Neural cell (in vitro differentiated cells): Measurements from ENCODE around the gene CCDC74B. TPM values are rescaled to one million over a fixed set of nuclear protein-coding genes. Genes with fewer than 3 reads are reported as not detected.
"Not testable (repeated sequence)": the region's sequence is repeated elsewhere in the genome, so short reads cannot be mapped to it uniquely, and the experiment has no call there.

Experiments
- H2AFZ ChIP-seq: fragments of 200-600, 300-800 bp; sonication (generic), shearing (Covaris generic); 2 replicates; pipeline ENCODE4 v1.6.0; 2014; ENCODE audit warnings: low read depth, mild to moderate bottlenecking, antibody characterized with exemption, low read length, moderate library complexity
- H3F3A ChIP-seq: fragments of 200-600 bp; shearing (Covaris generic); 2 replicates; pipeline ENCODE4 v1.6.1; 2016; ENCODE audit warnings: mild to moderate bottlenecking, moderate library complexity, mixed read lengths, antibody characterized with exemption, low read length; ENCODE audit not compliant: insufficient read depth, poor library complexity, severe bottlenecking
- H3K27ac ChIP-seq: fragments of 200-600, 300-800 bp; sonication (generic), shearing (Covaris generic); 2 replicates; pipeline ENCODE4 v1.5.1; 2014; ENCODE audit warnings: mild to moderate bottlenecking, low read length, moderate library complexity
- H3K27me3 ChIP-seq: fragments of 300-800, 200-600 bp; sonication (generic), shearing (Covaris generic); 2 replicates; pipeline ENCODE4 v1.6.0; 2014; ENCODE audit warnings: mild to moderate bottlenecking, low read depth, low read length, moderate library complexity; ENCODE audit not compliant: insufficient read depth
- H3K36me3 ChIP-seq: fragments of 300-800, 200-600 bp; sonication (generic), shearing (Covaris generic); 2 replicates; pipeline ENCODE4 v1.5.1; 2014; ENCODE audit warnings: mild to moderate bottlenecking, antibody characterized with exemption, low read length, moderate library complexity; ENCODE audit not compliant: insufficient read depth
- H3K4me2 ChIP-seq: fragments of 300-800, 200-600 bp; sonication (generic), shearing (Covaris generic); 2 replicates; pipeline ENCODE4 v1.6.0; 2014; ENCODE audit warnings: mild to moderate bottlenecking, low read length
- H3K4me3 ChIP-seq: fragments of 300-800, 200-600 bp; sonication (generic), shearing (Covaris generic); 2 replicates; pipeline ENCODE4 v1.5.1; 2014; ENCODE audit warnings: mild to moderate bottlenecking, low read length, moderate library complexity
- H3K79me2 ChIP-seq: fragments of 200-600 bp; shearing (Covaris generic); replicated peaks from 2 replicates; pipeline ENCODE4 v1.6.0; 2014; ENCODE audit warnings: mild to moderate bottlenecking, low read length, moderate library complexity; ENCODE audit not compliant: insufficient read depth
- H3K9ac ChIP-seq: fragments of 300-800, 200-600 bp; sonication (generic), shearing (Covaris generic); 2 replicates; pipeline ENCODE4 v1.6.1; 2016; ENCODE audit warnings: mild to moderate bottlenecking, low read length, mixed read lengths
- H3K9me2 ChIP-seq: fragments of 200-600 bp; shearing (Covaris generic); 2 replicates; pipeline ENCODE4 v1.6.1; 2016; ENCODE audit warnings: mild to moderate bottlenecking, low read length, mixed read lengths; ENCODE audit not compliant: insufficient read depth
- H3K9me3 ChIP-seq: fragments of 200-600, 300-800 bp; sonication (generic), shearing (Covaris generic); 2 replicates; pipeline ENCODE4 v1.6.1; 2016; ENCODE audit warnings: mild to moderate bottlenecking, mixed run types, low read length, moderate library complexity, mixed read lengths
- H4K20me1 ChIP-seq: fragments of 200-600 bp; shearing (Covaris generic); 2 replicates; pipeline ENCODE4 v1.6.1; 2016; ENCODE audit warnings: mild to moderate bottlenecking, mixed run types; ENCODE audit not compliant: insufficient read depth
- EP300 ChIP-seq: fragments of 450-650 bp; conservative IDR thresholded peaks from 2 replicates; pipeline ENCODE4 v1.6.1; 2014; ENCODE audit warnings: antibody characterized with exemption, mild to moderate bottlenecking, moderate library complexity; ENCODE audit not compliant: poor library complexity, severe bottlenecking
- EZH2 ChIP-seq: fragments of 200-600, 300-800 bp; shearing (Covaris generic), sonication (generic); IDR thresholded peaks from 2 replicates; pipeline ENCODE4 v1.6.1; 2014; ENCODE audit warnings: antibody characterized with exemption, low read length, borderline replicate concordance, mild to moderate bottlenecking; ENCODE audit not compliant: insufficient read depth, poor library complexity, severe bottlenecking
- MXI1 ChIP-seq: fragments of 450-650 bp; conservative IDR thresholded peaks from 2 replicates; pipeline ENCODE4 v1.6.1; 2014; ENCODE audit warnings: antibody characterized with exemption, mild to moderate bottlenecking; ENCODE audit not compliant: poor library complexity, severe bottlenecking
- POLR2AphosphoS5 ChIP-seq: IDR thresholded peaks from 2 replicates; pipeline ENCODE4 v1.6.1; 2012
- RAD21 ChIP-seq: fragments of 450-650 bp; conservative IDR thresholded peaks from 2 replicates; pipeline ENCODE4 v1.6.1; 2014; ENCODE audit warnings: antibody characterized with exemption, mild to moderate bottlenecking, moderate library complexity
- REST ChIP-seq: IDR thresholded peaks from 2 replicates; pipeline ENCODE4 v1.6.1; 2012; ENCODE audit warnings: borderline replicate concordance
- SMC3 ChIP-seq: fragments of 450-650 bp; conservative IDR thresholded peaks from 2 replicates; pipeline ENCODE4 v1.6.1; 2014; ENCODE audit warnings: antibody characterized with exemption, mild to moderate bottlenecking, moderate library complexity; ENCODE audit not compliant: poor library complexity
- TAF1 ChIP-seq: IDR thresholded peaks from 2 replicates; pipeline ENCODE4 v1.6.1; 2012; ENCODE audit warnings: low read depth
- polyA plus RNA-seq: library from polyadenylated mRNA; depleted of rRNA; stranded (reverse); fragments of >200 nt; gene quantifications from 2 replicates; pipeline ENCODE4 v1.2.3, GENCODE V29; 2014
- TF ChIP-seq, protein P1 (sequence below): fragments of 450-650 bp; IDR thresholded peaks from 2 replicates; pipeline ENCODE4 v1.5.1; 2014; ENCODE audit warnings: antibody characterized with exemption, mild to moderate bottlenecking, moderate library complexity; ENCODE audit not compliant: poor library complexity, severe bottlenecking

CCDC74B gene
- polyA plus RNA-seq, 1 donor from 2014 or later: 24.2 TPM

DNA sequence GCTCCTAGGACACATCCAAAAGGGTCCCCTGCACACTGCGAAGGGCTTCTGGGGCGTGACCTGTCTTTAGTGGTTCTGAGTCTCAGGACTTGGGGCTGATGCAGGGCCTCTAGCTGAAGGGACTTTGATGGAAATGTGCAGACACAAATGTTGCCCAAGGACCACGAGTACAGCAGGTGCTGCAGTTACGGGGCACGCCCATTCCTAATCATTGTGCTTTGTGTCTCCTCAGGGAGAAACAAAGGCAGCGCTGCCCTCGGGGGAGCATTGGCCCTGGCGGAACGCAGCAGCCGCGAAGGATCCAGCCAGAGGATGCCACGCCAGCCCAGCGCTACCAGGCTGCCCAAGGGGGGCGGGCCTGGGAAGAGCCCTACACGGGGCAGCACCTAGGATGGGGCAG, 45.3 kb upstream of the CCDC74B start (continued):
- no peak for TF ChIP-seq MXI1

DNA sequence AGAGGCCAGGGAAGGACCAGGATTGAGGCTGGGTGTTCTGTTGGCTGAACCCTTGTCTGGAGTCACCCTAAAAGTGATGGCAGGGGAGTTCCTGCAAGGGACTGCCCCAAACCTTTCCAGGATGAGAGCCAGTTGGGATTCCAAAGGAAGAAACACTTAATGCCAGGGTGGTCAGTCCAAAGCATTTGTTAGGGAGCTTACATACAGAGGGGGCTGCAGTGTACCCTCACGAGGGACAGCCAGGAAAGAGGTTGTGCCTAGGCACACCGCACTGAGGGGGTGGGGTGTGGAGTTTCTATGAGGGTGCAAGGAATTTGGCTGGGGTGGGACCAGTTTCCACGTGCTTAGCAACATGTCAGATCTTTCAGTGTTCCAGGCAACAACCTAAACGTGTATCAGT, 44.0 kb upstream of the CCDC74B start:
- H3K79me2 ChIP-seq, H3K27ac ChIP-seq, H3K4me3 ChIP-seq, H3K4me2 ChIP-seq, H3K9me3 ChIP-seq, H3K9me2 ChIP-seq, H4K20me1 ChIP-seq, H3K27me3 ChIP-seq, H3F3A ChIP-seq, H3K36me3 ChIP-seq, H2AFZ ChIP-seq, H3K9ac ChIP-seq: not testable (repeated sequence)

GRCh38 chr2:130187859-130188792, 43.2 kb upstream of the CCDC74B start:
- not testable (repeated sequence) for H3K36me3 ChIP-seq, H4K20me1 ChIP-seq, H3K79me2 ChIP-seq, H3K27me3 ChIP-seq, H3K4me3 ChIP-seq, H3F3A ChIP-seq, H3K9me3 ChIP-seq, H3K9me2 ChIP-seq, H3K27ac ChIP-seq, H2AFZ ChIP-seq, H3K9ac ChIP-seq, H3K4me2 ChIP-seq

DNA sequence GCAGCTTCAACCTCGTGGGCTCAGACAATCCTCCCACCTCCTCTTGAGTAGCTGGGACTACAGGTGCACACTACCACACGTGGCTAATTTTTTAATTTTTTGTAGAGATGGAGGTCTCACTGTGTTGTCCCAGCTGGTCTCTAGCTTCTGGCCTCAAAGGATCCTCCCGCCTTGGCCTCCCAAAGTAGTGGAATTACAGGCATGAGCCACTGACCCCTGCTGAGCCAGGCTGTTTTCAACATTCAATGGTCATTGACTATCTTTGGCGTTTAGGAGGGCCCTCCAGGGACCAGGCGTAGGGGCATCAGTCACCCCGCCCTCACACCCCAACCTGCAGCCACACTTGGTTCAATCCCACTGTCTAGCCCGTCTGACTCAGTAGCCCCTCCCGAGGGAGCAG, 42.4 kb upstream of the CCDC74B start:
- no peak overlapping the region for H3K27ac ChIP-seq
- no peaks in the 10 kb centered on the region for H3K79me2 ChIP-seq
- H3K4me3 ChIP-seq: no peak overlapping the region
- no peak overlapping the region for H3K9ac ChIP-seq
- TF ChIP-seq EZH2 (no peak), EP300 (no peak), POLR2AphosphoS5 (no peak), REST (no peak), MXI1 (no peak), SMC3 (no peak), RAD21 (no peak), TAF1 (no peak)
- TF ChIP-seq, protein P1, sequence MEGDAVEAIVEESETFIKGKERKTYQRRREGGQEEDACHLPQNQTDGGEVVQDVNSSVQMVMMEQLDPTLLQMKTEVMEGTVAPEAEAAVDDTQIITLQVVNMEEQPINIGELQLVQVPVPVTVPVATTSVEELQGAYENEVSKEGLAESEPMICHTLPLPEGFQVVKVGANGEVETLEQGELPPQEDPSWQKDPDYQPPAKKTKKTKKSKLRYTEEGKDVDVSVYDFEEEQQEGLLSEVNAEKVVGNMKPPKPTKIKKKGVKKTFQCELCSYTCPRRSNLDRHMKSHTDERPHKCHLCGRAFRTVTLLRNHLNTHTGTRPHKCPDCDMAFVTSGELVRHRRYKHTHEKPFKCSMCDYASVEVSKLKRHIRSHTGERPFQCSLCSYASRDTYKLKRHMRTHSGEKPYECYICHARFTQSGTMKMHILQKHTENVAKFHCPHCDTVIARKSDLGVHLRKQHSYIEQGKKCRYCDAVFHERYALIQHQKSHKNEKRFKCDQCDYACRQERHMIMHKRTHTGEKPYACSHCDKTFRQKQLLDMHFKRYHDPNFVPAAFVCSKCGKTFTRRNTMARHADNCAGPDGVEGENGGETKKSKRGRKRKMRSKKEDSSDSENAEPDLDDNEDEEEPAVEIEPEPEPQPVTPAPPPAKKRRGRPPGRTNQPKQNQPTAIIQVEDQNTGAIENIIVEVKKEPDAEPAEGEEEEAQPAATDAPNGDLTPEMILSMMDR: no peak
- no peak overlapping the region for H2AFZ ChIP-seq
- no peaks in the 10 kb centered on the region for H3K9me2 ChIP-seq
- no peaks in the 10 kb centered on the region for H3K9me3 ChIP-seq
- no peaks in the 10 kb centered on the region for H3K27me3 ChIP-seq
- H3K36me3 ChIP-seq: no peaks in the 10 kb centered on the region
- H3F3A ChIP-seq: no peaks in the 10 kb centered on the region
- H3K4me2 ChIP-seq: no peak overlapping the region
- no peaks in the 10 kb centered on the region for H4K20me1 ChIP-seq
